Stimulated activated CD4-positive, alpha-beta T cell treated with anti-CD3 and anti-CD28 coated beads, Interleukin-4, amount 100 ng/mL, for 4 hours (primary cell): ENCODE data around the gene PIGZ.
A peak's percentile ranks its signal among the peaks of the same experiment; 100 is the strongest.

ENCODE experiments used
- DNase-seq, 2 experiments: peaks; one replicate each; pipeline ENCODE4 v3.0.0-alpha.2; 2020

Gene PIGZ

GRCh38 chr3:196976941-196977340 is 8.3 kb upstream of the PIGZ start:
- no peak for DNase-seq

- no peak for DNase-seq
Observed at GRCh38 chr3:196975349-196975748, 6.7 kb upstream of the PIGZ start.

- no peak for DNase-seq
Observed at GRCh38 chr3:196974661-196975060, 6.0 kb upstream of the PIGZ start.

- no peak for DNase-seq
Observed at GRCh38 chr3:196971094-196971698, 2.6 kb upstream of the PIGZ start.

- no peak for DNase-seq
Observed at GRCh38 chr3:196970547-196971093, 2.0 kb upstream of the PIGZ start.

GRCh38 chr3:196969660-196970546 is 1.3 kb upstream of the PIGZ start:
- peak; percentile 55 to 75 for DNase-seq

- DNase-seq: peak; percentile 18 to 41
Observed at GRCh38 chr3:196969134-196969659, 564 bp upstream of the PIGZ start.

GRCh38 chr3:196967412-196968232 is 1.0 kb downstream of the PIGZ start:
- DNase-seq: no peak

- no peak for DNase-seq
Observed at GRCh38 chr3:196966526-196967401, 1.9 kb downstream of the PIGZ start.

GRCh38 chr3:196965804-196966173 is 2.8 kb downstream of the PIGZ start:
- no peak for DNase-seq

GRCh38 chr3:196965112-196965803 is 3.4 kb downstream of the PIGZ start:
- no peak for DNase-seq

GRCh38 chr3:196963631-196963953 is 5.0 kb downstream of the PIGZ start:
- DNase-seq: no peak

- no peak for DNase-seq
Observed at GRCh38 chr3:196962930-196963630, 5.6 kb downstream of the PIGZ start.

GRCh38 chr3:196962108-196962929 is 6.3 kb downstream of the PIGZ start:
- DNase-seq: no peak

GRCh38 chr3:196954832-196955231 is 13.8 kb downstream of the PIGZ start:
- no peak for DNase-seq

- DNase-seq: no peak
Observed at GRCh38 chr3:196951371-196951770, 17.3 kb downstream of the PIGZ start.

- DNase-seq: no peak
Observed at GRCh38 chr3:196949750-196950149, 18.9 kb downstream of the PIGZ start.

GRCh38 chr3:196949285-196949619 is 19.4 kb downstream of the PIGZ start:
- no peak for DNase-seq

GRCh38 chr3:196948442-196949284 is 20.0 kb downstream of the PIGZ start:
- no peak for DNase-seq
